ENCODE data around the gene MAB21L2.

The MAB21L2 gene

DNA sequence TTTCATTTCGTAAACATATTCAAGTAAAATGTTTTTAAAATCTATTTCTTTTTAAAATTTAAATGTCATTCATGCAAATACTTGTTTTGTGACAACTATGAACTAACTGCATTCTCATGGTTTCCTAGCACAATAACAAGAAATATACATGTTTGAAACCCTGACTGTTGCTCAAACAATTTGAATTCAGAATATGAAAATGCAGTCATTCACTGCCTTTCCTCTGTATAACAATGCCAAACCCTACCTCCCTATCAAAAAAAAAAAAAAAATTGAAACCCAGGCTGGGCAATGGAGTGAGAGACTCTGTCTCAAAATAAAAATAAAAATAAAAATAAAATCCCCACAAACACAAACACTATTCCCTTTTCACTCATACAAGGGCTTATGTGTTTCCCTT, 42.1 kb downstream of the MAB21L2 start:
- FAIRE-seq = no peak

DNA sequence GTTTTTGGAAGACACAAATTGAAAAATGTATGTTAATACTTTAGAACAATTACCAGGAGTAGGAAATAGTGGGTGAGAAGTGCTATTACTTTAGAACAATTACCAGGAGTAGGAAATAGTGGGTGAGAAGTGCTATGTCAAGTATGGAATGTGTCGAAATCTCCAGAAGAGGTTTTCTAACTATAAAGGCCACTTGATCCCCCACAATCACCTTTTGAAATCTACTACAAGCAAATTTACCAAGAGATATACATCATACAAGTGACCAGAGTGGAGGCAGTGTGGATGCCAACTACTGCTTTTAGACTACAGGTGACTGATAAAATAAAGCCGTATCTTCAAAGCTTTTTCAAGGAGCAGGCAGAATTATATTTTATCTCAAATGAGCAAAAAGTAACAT, 43.1 kb downstream of the MAB21L2 start:
- FAIRE-seq = no peak

DNA sequence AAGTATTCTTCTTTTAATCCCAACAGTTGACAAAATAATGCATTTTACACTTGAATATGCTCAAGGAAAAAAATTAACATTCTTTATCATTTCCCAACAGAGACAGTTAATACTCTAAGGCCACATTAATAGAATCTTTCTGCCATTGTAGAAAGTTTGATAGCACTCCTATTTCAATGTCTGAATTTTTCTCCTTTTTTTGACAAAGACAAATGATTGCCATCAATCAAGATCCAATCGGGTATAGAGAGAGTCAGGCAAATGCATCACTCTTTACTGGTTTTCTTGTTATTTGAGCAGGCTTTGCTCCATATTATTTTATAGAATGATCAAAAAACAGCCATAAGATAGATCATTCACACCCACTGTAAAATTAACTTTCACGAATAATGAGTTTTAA, 46.1 kb downstream of the MAB21L2 start:
- no peak for FAIRE-seq

DNA sequence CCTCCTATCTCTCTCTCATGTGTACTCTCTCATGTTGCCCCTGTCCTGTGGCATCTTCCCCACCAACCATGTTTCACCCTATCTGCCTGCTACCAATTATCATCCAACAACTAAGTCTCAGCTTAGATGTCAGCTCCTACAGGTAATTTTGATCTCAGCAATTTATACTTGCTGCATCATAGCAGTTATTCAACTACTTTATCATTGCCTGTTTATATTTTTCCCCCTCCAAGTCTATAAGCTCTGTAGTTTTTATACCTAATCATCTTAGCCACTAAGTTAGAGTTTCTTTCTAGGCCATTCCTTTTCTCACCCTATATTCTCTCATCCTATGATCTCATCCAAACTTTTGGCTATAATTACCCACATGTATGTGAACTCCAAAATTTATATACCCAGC, 50.7 kb downstream of the MAB21L2 start:
- no peak for FAIRE-seq

All from colon (tissue), 2 donors.